IPS-20b (cell line): ENCODE results near the gene TCF7L2.

ENCODE experiments used
- H3K27ac ChIP-seq: one replicate; pipeline ENCODE4 v1.5.1; 2013; ENCODE audit warnings: low read length
- H3K27me3 ChIP-seq: 2 replicates; pipeline ENCODE4 v1.6.1; 2013; ENCODE audit warnings: mild to moderate bottlenecking, low read length, inconsistent platforms; ENCODE audit not compliant: insufficient read depth
- H3K36me3 ChIP-seq: 2 replicates; pipeline ENCODE4 v1.6.1; 2013; ENCODE audit warnings: low read depth, mild to moderate bottlenecking, inconsistent platforms, low read length, moderate library complexity; ENCODE audit not compliant: insufficient read depth
- H3K4me1 ChIP-seq: 2 replicates; pipeline ENCODE4 v1.6.1; 2013; ENCODE audit warnings: mild to moderate bottlenecking, control low read depth, inconsistent platforms, low read length, moderate library complexity; ENCODE audit not compliant: insufficient read depth
- H3K4me3 ChIP-seq: 2 replicates; pipeline ENCODE4 v1.5.1; 2013; ENCODE audit warnings: mild to moderate bottlenecking, low read length, inconsistent platforms
- H3K9ac ChIP-seq: 2 replicates; pipeline ENCODE4 v1.6.1; 2013; ENCODE audit warnings: low read depth, mild to moderate bottlenecking, inconsistent platforms, low read length, moderate library complexity
- H3K9me3 ChIP-seq: 2 replicates; pipeline ENCODE4 v1.6.1; 2013; ENCODE audit warnings: mild to moderate bottlenecking, low read depth, low read length, inconsistent platforms; ENCODE audit not compliant: insufficient read depth

The TCF7L2 gene

GRCh38 chr10:113171662-113172061 is 221.6 kb downstream of the TCF7L2 start:
- Histone ChIP-seq H3K4me1 (peaks cover 28% of the 10 kb centered on the region; the same call in 1 of the 2 replicates), H3K27ac (no peak overlapping the region)

GRCh38 chr10:113175176-113175575 is 225.1 kb downstream of the TCF7L2 start:
- peaks cover 21% of the 10 kb centered on the region; the same call in 1 of the 2 replicates for H3K4me1 ChIP-seq
- H3K36me3 ChIP-seq, result no peaks in the 10 kb centered on the region
- H3K9me3 ChIP-seq, result no peaks in the 10 kb centered on the region
- H3K27me3 ChIP-seq, result no peaks in the 10 kb centered on the region
- H3K27ac ChIP-seq, result no peak overlapping the region
- H3K9ac ChIP-seq, result no peak overlapping the region
- no peak overlapping the region for H3K4me3 ChIP-seq

More at GRCh38 chr10:113171662-113172061, 221.6 kb downstream of the TCF7L2 start:
- Histone ChIP-seq H3K9ac (no peak overlapping the region), H3K27me3 (no peaks in the 10 kb centered on the region), H3K36me3 (peaks cover 10% of the 10 kb centered on the region; the same call in 1 of the 2 replicates), H3K9me3 (no peaks in the 10 kb centered on the region), H3K4me3 (no peak overlapping the region)

- no peak overlapping the region for H3K4me3 ChIP-seq
- no peak overlapping the region for H3K27ac ChIP-seq
- no peak overlapping the region for H3K9ac ChIP-seq
- H3K27me3 ChIP-seq, result no peaks in the 10 kb centered on the region
- peaks cover 26% of the 10 kb centered on the region; the same call in 1 of the 2 replicates for H3K4me1 ChIP-seq
- H3K36me3 ChIP-seq, result no peaks in the 10 kb centered on the region
- no peaks in the 10 kb centered on the region for H3K9me3 ChIP-seq
These were observed 226.0 kb downstream of the TCF7L2 start for GRCh38 chr10:113175756-113176651.

GRCh38 chr10:113176652-113177155 is 226.7 kb downstream of the TCF7L2 start:
- Histone ChIP-seq H3K27ac (no peak overlapping the region), H3K27me3 (no peaks in the 10 kb centered on the region), H3K4me3 (no peak overlapping the region), H3K9me3 (no peaks in the 10 kb centered on the region), H3K4me1 (peaks cover 26% of the 10 kb centered on the region; the same call in 1 of the 2 replicates), H3K9ac (no peak overlapping the region), H3K36me3 (no peaks in the 10 kb centered on the region)

GRCh38 chr10:113177156-113177935 is 227.3 kb downstream of the TCF7L2 start:
- Histone ChIP-seq H3K4me1 (peaks cover 26% of the 10 kb centered on the region; the same call in 1 of the 2 replicates), H3K9me3 (no peaks in the 10 kb centered on the region), H3K27ac (no peak overlapping the region), H3K36me3 (no peaks in the 10 kb centered on the region), H3K4me3 (no peak overlapping the region), H3K27me3 (no peaks in the 10 kb centered on the region), H3K9ac (no peak overlapping the region)

- Histone ChIP-seq H3K27ac (no peak overlapping the region), H3K27me3 (no peaks in the 10 kb centered on the region), H3K9me3 (no peaks in the 10 kb centered on the region), H3K4me1 (peaks cover 26% of the 10 kb centered on the region; the same call in 1 of the 2 replicates), H3K36me3 (no peaks in the 10 kb centered on the region), H3K4me3 (no peak overlapping the region), H3K9ac (no peak overlapping the region)
These were observed 227.9 kb downstream of the TCF7L2 start for GRCh38 chr10:113177936-113178335.

GRCh38 chr10:113178771-113179170 is 228.7 kb downstream of the TCF7L2 start:
- H3K36me3 ChIP-seq, result no peaks in the 10 kb centered on the region
- no peak overlapping the region for H3K27ac ChIP-seq
- no peaks in the 10 kb centered on the region for H3K27me3 ChIP-seq
- no peak overlapping the region for H3K9ac ChIP-seq
- H3K9me3 ChIP-seq, result no peaks in the 10 kb centered on the region
- H3K4me3 ChIP-seq, result no peak overlapping the region
- H3K4me1 ChIP-seq, result peaks cover 26% of the 10 kb centered on the region; the same call in 1 of the 2 replicates

GRCh38 chr10:113179265-113179664 is 229.2 kb downstream of the TCF7L2 start:
- Histone ChIP-seq H3K4me1 (peaks cover 26% of the 10 kb centered on the region; the same call in 1 of the 2 replicates), H3K9me3 (no peaks in the 10 kb centered on the region), H3K27ac (no peak overlapping the region), H3K9ac (no peak overlapping the region), H3K36me3 (no peaks in the 10 kb centered on the region), H3K27me3 (no peaks in the 10 kb centered on the region), H3K4me3 (no peak overlapping the region)

- H3K4me1 ChIP-seq, result peaks cover 26% of the 10 kb centered on the region; the same call in 1 of the 2 replicates
- H3K27me3 ChIP-seq, result no peaks in the 10 kb centered on the region
- H3K4me3 ChIP-seq, result no peak overlapping the region
- no peak overlapping the region for H3K27ac ChIP-seq
- no peak overlapping the region for H3K9ac ChIP-seq
- no peaks in the 10 kb centered on the region for H3K36me3 ChIP-seq
- no peaks in the 10 kb centered on the region for H3K9me3 ChIP-seq
These were observed 229.9 kb downstream of the TCF7L2 start for GRCh38 chr10:113179966-113180365.

- H3K27me3 ChIP-seq, result no peaks in the 10 kb centered on the region
- no peak overlapping the region for H3K27ac ChIP-seq
- no peaks in the 10 kb centered on the region for H3K9me3 ChIP-seq
- H3K4me3 ChIP-seq, result no peak overlapping the region
- H3K9ac ChIP-seq, result no peak overlapping the region
- no peaks in the 10 kb centered on the region for H3K36me3 ChIP-seq
- peaks cover 22% of the 10 kb centered on the region; the same call in 1 of the 2 replicates for H3K4me1 ChIP-seq
These were observed 230.5 kb downstream of the TCF7L2 start for GRCh38 chr10:113180401-113181154.

- H3K27ac ChIP-seq, result no peak overlapping the region
- no peak overlapping the region for H3K4me3 ChIP-seq
- no peak overlapping the region for H3K9ac ChIP-seq
- H3K27me3 ChIP-seq, result no peaks in the 10 kb centered on the region
- H3K36me3 ChIP-seq, result no peaks in the 10 kb centered on the region
- no peaks in the 10 kb centered on the region for H3K9me3 ChIP-seq
- H3K4me1 ChIP-seq, result peaks cover 16% of the 10 kb centered on the region; the same call in 1 of the 2 replicates
These were observed 232.1 kb downstream of the TCF7L2 start for GRCh38 chr10:113182154-113182553.
